ENCODE measurements around the gene LSM3. TPM values are rescaled to one million over a fixed set of nuclear protein-coding genes. Genes with fewer than 3 reads are reported as not detected.

Gene LSM3
- total and polyA plus RNA-seq, 2 of the 4 experiments (the other 2 are of a cell fraction) = 3.4 to 11.5 TPM

- no peak overlapping the region for H3K14ac ChIP-seq (replicated peaks; ENCODE audit: low read depth, low read length)
- BruUV-seq (replicated peaks) = no TSS peak
- H3K4ac ChIP-seq (ENCODE audit: low read depth, low read length) = no peak overlapping the region
- H3K9me1 ChIP-seq (ENCODE audit: insufficient read depth, low read length) = no peaks in the 10 kb centered on the region; the same call in 1 of the 2 replicates
- intact Hi-C loops (cut with micrococcal nuclease) (loop anchor here (5.0 kb wide), 1 partner anchor 517 kb away; no protein-coding TSS in a partner anchor), dilution Hi-C loops (cut with HindIII; ENCODE audit: low sequenced_read_pairs, unreplicated experiment) (no loop called here), in situ Hi-C loops (cut with MboI; ENCODE audit: low sequenced_read_pairs) (no loop called here)
- ATAC-seq (ENCODE audit: low read depth) = no peak
- TF ChIP-seq CEBPB (IDR thresholded peaks at IDR 0.05; ENCODE audit: low read depth, low read length) (peak; percentile 71), BHLHE40 (IDR thresholded peaks at IDR 0.05; ENCODE audit: low read depth, low read length) (no peak)
- no peaks in the 10 kb centered on the region for H3K9me3 ChIP-seq (ENCODE audit: control insufficient read depth, insufficient read depth, low read length)
- H3K4me3 ChIP-seq (ENCODE audit: insufficient read depth, low read depth, low read length) = no peak overlapping the region
- H2AK5ac ChIP-seq (ENCODE audit: low read depth, low read length) = no peak overlapping the region
- H2BK20ac ChIP-seq (ENCODE audit: low read depth, low read length) = no peak overlapping the region
- H2BK120ac ChIP-seq (ENCODE audit: low read depth, low read length) = no peak overlapping the region
- no peak overlapping the region for H3K9ac ChIP-seq (ENCODE audit: low read depth, low read length)
- peaks cover 30 to 59% of the 10 kb centered on the region in 2 experiments for H3K79me1 ChIP-seq (ENCODE audit: low read depth in 1 of 2, low read length in 2 of 2)
- H4K91ac ChIP-seq (ENCODE audit: insufficient read depth, low read depth, low read length) = no peak overlapping the region
- no peak overlapping the region for H3K23ac ChIP-seq (ENCODE audit: low read depth, low read length)
- H3K27ac ChIP-seq (ENCODE audit: insufficient read depth, low read length) = no peak overlapping the region
- WGBS, 2 experiments (ENCODE audit: extremely low coverage in 2 of 2, insufficient read length in 1 of 2) = no CpG with 5 or more reads among the region's 2 CpGs
- peaks cover 7% of the 10 kb centered on the region; the same call in 1 of the 2 replicates for H4K20me1 ChIP-seq (ENCODE audit: insufficient read depth, low read length)
- ChIA-PET POLR2A (ENCODE audit: unreplicated experiment) (no interaction called here), CTCF (no interaction called here)
- no peak overlapping the region for H4K8ac ChIP-seq (ENCODE audit: low read depth in 2 of 2, low read length in 2 of 2)
- peak; percentile 57 for DNase-seq
- H3K4me1 ChIP-seq (ENCODE audit: control insufficient read depth, insufficient read depth, low read length) = peaks cover 9% of the 10 kb centered on the region
- H3K36me3 ChIP-seq (ENCODE audit: control insufficient read depth, insufficient read depth, low read length) = peaks cover 22% of the 10 kb centered on the region
- no peak overlapping the region for H4K5ac ChIP-seq (ENCODE audit: low read depth, low read length)
- no peak overlapping the region for H3K18ac ChIP-seq (ENCODE audit: low read depth, low read length)
- H3K4me2 ChIP-seq (ENCODE audit: low read depth, low read length) = no peak overlapping the region; the same call in 1 of the 2 replicates
- no peak overlapping the region for H2AFZ ChIP-seq (replicated peaks; ENCODE audit: low read length, poor library complexity)
- no peak overlapping the region for H2BK15ac ChIP-seq (ENCODE audit: low read depth, low read length)
- no peak overlapping the region for H2BK5ac ChIP-seq (ENCODE audit: low read depth, low read length, poor library complexity, severe bottlenecking)
- H3K56ac ChIP-seq (ENCODE audit: extremely low read depth, insufficient read depth, low read length) = no peak overlapping the region
- no peaks in the 10 kb centered on the region for H3K27me3 ChIP-seq (ENCODE audit: control insufficient read depth, insufficient read depth, low read length)
- H2AK9ac ChIP-seq (replicated peaks; ENCODE audit: low read depth, low read length, poor library complexity) = no peak overlapping the region
Measured at GRCh38 chr3:14174483-14174882, 4.1 kb upstream of the LSM3 start.
